DOHH2 (cell line): ENCODE data around the gene MYBPC2.

ENCODE experiments used
- H3F3A ChIP-seq: fragments of 200-600 bp; sonication (generic), shearing (Covaris generic); 2 replicates; pipeline ENCODE4 v1.6.0; 2016; ENCODE audit warnings: antibody characterized with exemption, mild to moderate bottlenecking; ENCODE audit not compliant: control insufficient read depth, insufficient read depth
- H3K27ac ChIP-seq: fragments of 200-600 bp; sonication (generic); 2 replicates; pipeline ENCODE4 v1.5.1; 2014; ENCODE audit warnings: low read depth, mild to moderate bottlenecking, low read length, moderate library complexity
- H3K27me3 ChIP-seq: fragments of 200-600 bp; sonication (generic); 2 replicates; pipeline ENCODE4 v1.6.1; 2014; ENCODE audit warnings: mild to moderate bottlenecking, low read length, mixed read lengths; ENCODE audit not compliant: control insufficient read depth
- H3K36me3 ChIP-seq: fragments of 200-600 bp; sonication (generic); 2 replicates; pipeline ENCODE4 v1.6.1; 2014; ENCODE audit warnings: mild to moderate bottlenecking, low read length, moderate library complexity, mixed read lengths; ENCODE audit not compliant: control insufficient read depth
- H3K4me1 ChIP-seq: fragments of 200-600 bp; sonication (generic); 2 replicates; pipeline ENCODE4 v1.6.1; 2014; ENCODE audit warnings: mild to moderate bottlenecking, low read length, mixed read lengths; ENCODE audit not compliant: control insufficient read depth
- H3K4me2 ChIP-seq: fragments of 200-600 bp; sonication (generic); 2 replicates; pipeline ENCODE4 v1.6.0; 2014; ENCODE audit warnings: mild to moderate bottlenecking, low read length, moderate library complexity
- H3K4me3 ChIP-seq: fragments of 200-600 bp; sonication (generic); 2 replicates; pipeline ENCODE4 v1.5.1; 2014; ENCODE audit warnings: mild to moderate bottlenecking, low read length, mixed read lengths
- H3K79me2 ChIP-seq: fragments of 200-600 bp; sonication (generic); 2 replicates; pipeline ENCODE4 v1.6.1; 2014; ENCODE audit warnings: mild to moderate bottlenecking, low read length, mixed read lengths; ENCODE audit not compliant: control insufficient read depth
- H3K9me2 ChIP-seq: fragments of 200-600 bp; sonication (generic); replicated peaks from 2 replicates; pipeline ENCODE4 v1.6.1; 2014; ENCODE audit warnings: mild to moderate bottlenecking, low read length, mixed read lengths; ENCODE audit not compliant: control insufficient read depth
- H3K9me3 ChIP-seq: fragments of 200-600 bp; sonication (generic); 2 replicates; pipeline ENCODE4 v1.6.1; 2014; ENCODE audit warnings: antibody characterized with exemption, low read length, mixed read lengths; ENCODE audit not compliant: control insufficient read depth, insufficient read depth
- H4K20me1 ChIP-seq: fragments of 200-600 bp; sonication (generic); 2 replicates; pipeline ENCODE4 v1.6.0; 2014; ENCODE audit warnings: low read depth, mild to moderate bottlenecking, antibody characterized with exemption, low read length, moderate library complexity; ENCODE audit not compliant: control insufficient read depth, insufficient read depth
- CTCF ChIP-seq: fragments of 200-600 bp; sonication (generic); IDR thresholded peaks from one replicate; pipeline ENCODE4 v1.5.1; 2014; ENCODE audit warnings: antibody characterized with exemption, mild to moderate bottlenecking, low read depth, low read length; ENCODE audit not compliant: poor library complexity, severe bottlenecking
- EZH2phosphoT487 ChIP-seq: fragments of 200-600 bp; sonication (generic); IDR thresholded peaks from 2 replicates; pipeline ENCODE4 v1.6.1; 2017; ENCODE audit warnings: borderline replicate concordance, mild to moderate bottlenecking, antibody characterized with exemption, low read length, moderate library complexity, mixed read lengths

The MYBPC2 gene

GRCh38 chr19:50425581-50425980 lies 7.1 kb upstream of the MYBPC2 start:
- H3K36me3 ChIP-seq: peaks cover 77% of the 10 kb centered on the region
- H3K4me3 ChIP-seq: no peak overlapping the region
- no peaks in the 10 kb centered on the region for H3K9me3 ChIP-seq
- peaks cover 82% of the 10 kb centered on the region for H3K4me1 ChIP-seq
- peaks cover 18% of the 10 kb centered on the region; the same call in 1 of the 2 replicates for H4K20me1 ChIP-seq
- no peak overlapping the region for H3K4me2 ChIP-seq
- peaks cover 61% of the 10 kb centered on the region for H3F3A ChIP-seq
- H3K9me2 ChIP-seq: no peaks in the 10 kb centered on the region
- TF ChIP-seq EZH2phosphoT487: no peak
- TF ChIP-seq CTCF: no peak
- no peak overlapping the region; the same call in 1 of the 2 replicates for H3K27ac ChIP-seq
- H3K27me3 ChIP-seq: no peaks in the 10 kb centered on the region
- H3K79me2 ChIP-seq: peaks cover 34% of the 10 kb centered on the region

GRCh38 chr19:50427318-50427925 lies 5.3 kb upstream of the MYBPC2 start:
- peaks cover 18% of the 10 kb centered on the region for H3K79me2 ChIP-seq
- H3K4me3 ChIP-seq: peak overlapping the region; percentile 80
- H3K4me1 ChIP-seq: peaks cover 76% of the 10 kb centered on the region
- TF ChIP-seq CTCF: no peak
- TF ChIP-seq EZH2phosphoT487: no peak
- H3K9me3 ChIP-seq: no peaks in the 10 kb centered on the region
- H3K36me3 ChIP-seq: peaks cover 60% of the 10 kb centered on the region
- H3K4me2 ChIP-seq: peak overlapping the region; percentile 84
- peak overlapping the region; percentile 96 for H3K27ac ChIP-seq
- H4K20me1 ChIP-seq: peaks cover 7% of the 10 kb centered on the region; the same call in 1 of the 2 replicates
- no peaks in the 10 kb centered on the region for H3K27me3 ChIP-seq
- H3K9me2 ChIP-seq: no peaks in the 10 kb centered on the region
- peaks cover 64% of the 10 kb centered on the region for H3F3A ChIP-seq

GRCh38 chr19:50427997-50428425 lies 4.7 kb upstream of the MYBPC2 start:
- peak overlapping the region; percentile 96 for H3K27ac ChIP-seq
- TF ChIP-seq CTCF: no peak
- TF ChIP-seq EZH2phosphoT487: no peak
- H3K9me3 ChIP-seq: no peaks in the 10 kb centered on the region
- H3K27me3 ChIP-seq: no peaks in the 10 kb centered on the region
- H4K20me1 ChIP-seq: peaks cover 7% of the 10 kb centered on the region; the same call in 1 of the 2 replicates
- H3K36me3 ChIP-seq: peaks cover 54% of the 10 kb centered on the region
- H3K4me1 ChIP-seq: peaks cover 76% of the 10 kb centered on the region
- no peaks in the 10 kb centered on the region for H3K9me2 ChIP-seq
- peaks cover 17% of the 10 kb centered on the region for H3K79me2 ChIP-seq
- H3K4me3 ChIP-seq: peak overlapping the region; percentile 80
- H3F3A ChIP-seq: peaks cover 67% of the 10 kb centered on the region
- peak overlapping the region; percentile 84 for H3K4me2 ChIP-seq
